ENCODE measurements around the gene XYLT1.

GRCh38 chr16:17342031-17342430 is 128.7 kb downstream of the XYLT1 start:
- TF ChIP-seq CTCF (IDR thresholded peaks at IDR 0.05) (no peak), POLR2A (IDR thresholded peaks at IDR 0.05) (no peak)
